HG02938 (cell line): ENCODE data around the gene ABCB6.
A peak's percentile ranks its signal among the peaks of the same experiment; 100 is the strongest.

Experiments used
- ATAC-seq: cut with Tn5 transposase; IDR thresholded peaks from one replicate; pipeline ENCODE4 v1.9.1; 2021; ENCODE audit warnings: mild to moderate bottlenecking, moderate library complexity; ENCODE audit not compliant: unreplicated experiment

Gene ABCB6

GRCh38 chr2:219171231-219171651, 47.5 kb downstream of the ABCB6 start:
- no peak for ATAC-seq

GRCh38 chr2:219169930-219170654, 48.7 kb downstream of the ABCB6 start, which contains the start of gene SLC23A3:
Gene SLC23A3 (minus strand): TSS chr2:219170029. CDS start chr2:219169984, 45 bp downstream.
- no peak for ATAC-seq

- ATAC-seq: no peak
Measured at GRCh38 chr2:219168932-219169331, 49.8 kb downstream of the ABCB6 start.

- no peak for ATAC-seq
Measured at GRCh38 chr2:219168526-219168925, 50.2 kb downstream of the ABCB6 start.

- ATAC-seq: no peak
Measured at GRCh38 chr2:219167997-219168396, 50.8 kb downstream of the ABCB6 start.

- no peak for ATAC-seq
Measured at GRCh38 chr2:219165058-219165911, 53.5 kb downstream of the ABCB6 start.

GRCh38 chr2:219163156-219163555, 55.6 kb downstream of the ABCB6 start:
- no peak for ATAC-seq

GRCh38 chr2:219161097-219161496, 57.7 kb downstream of the ABCB6 start:
- no peak for ATAC-seq

GRCh38 chr2:219160186-219161017, 58.4 kb downstream of the ABCB6 start, which contains the start of gene NHEJ1:
Gene NHEJ1 (minus strand): TSS chr2:219160815. CDS start chr2:219158362, 2,453 bp downstream.
- ATAC-seq: peak; percentile 84
